ENCODE data around the gene DENND5B. TPM values are rescaled to one million over a fixed set of nuclear protein-coding genes. Genes with fewer than 3 reads are reported as not detected.

The DENND5B gene
- total and polyA plus RNA-seq, 10 of the 15 experiments (the other 5 are each of a cell fraction or from before 2014, with no cell fraction given) = 0.39 to 32.5 (median 20.6) TPM

GRCh38 chr12:31510034-31510433, 80.9 kb downstream of the DENND5B start (continued):
- TF ChIP-seq SMAD5 (IDR thresholded peaks at IDR 0.05; ENCODE audit: low read depth) (no peak), CREM (IDR thresholded peaks at IDR 0.05; ENCODE audit: low read depth) (no peak), MYC (IDR thresholded peaks at IDR 0.05; ENCODE audit: insufficient read depth, insufficient read length, insufficient replicate concordance, low read length, severe bottlenecking) (no peak), MYB (IDR thresholded peaks at IDR 0.05; ENCODE audit: borderline replicate concordance, low read depth, low read length) (no peak), RELA (IDR thresholded peaks at IDR 0.05; ENCODE audit: borderline replicate concordance, partially characterized antibody) (no peak), NR2C1 (IDR thresholded peaks at IDR 0.05) (no peak)

DNA sequence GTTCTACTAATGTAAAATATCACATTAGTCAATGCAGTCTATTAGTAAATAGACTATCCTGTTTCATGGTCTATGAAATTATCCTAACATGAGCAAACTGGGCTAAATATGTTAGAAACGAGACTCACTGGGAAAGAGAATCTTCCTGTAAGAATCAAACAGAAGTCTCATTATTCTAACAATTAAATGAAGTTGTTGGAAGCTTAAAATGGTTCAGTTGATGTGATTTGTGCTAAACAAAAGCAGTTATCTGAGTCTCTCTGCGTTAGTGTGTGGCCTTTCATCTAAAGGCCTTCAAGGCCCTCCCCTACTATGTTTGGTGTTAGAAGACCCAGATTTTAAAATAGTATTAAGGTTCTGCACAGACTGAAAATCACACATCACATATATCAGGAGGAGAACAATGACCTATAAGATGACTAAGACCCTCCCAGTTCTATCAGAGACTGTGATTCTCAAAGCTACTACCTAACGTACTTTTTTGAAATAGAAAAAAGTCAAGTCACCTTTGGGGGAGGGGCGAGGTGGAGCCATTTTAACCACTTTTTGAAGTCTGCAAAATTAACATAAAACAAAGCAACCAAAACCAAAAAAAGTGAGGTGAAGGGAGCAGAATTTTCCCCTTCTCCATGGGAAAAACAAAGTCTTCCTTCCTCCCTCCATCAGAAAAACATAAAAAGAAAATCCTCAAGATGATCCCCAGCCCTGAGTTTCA, 82.3 kb downstream of the DENND5B start:
- Histone ChIP-seq H3K27me3 (replicated peaks in 1 of 2; ENCODE audit: control insufficient read depth in 2 of 2, insufficient read depth in 2 of 2, low read length in 1 of 2) (no peaks in the 10 kb centered on the region), H3K36me3 (ENCODE audit: control insufficient read depth in 2 of 2, insufficient read depth in 2 of 2, low read length in 1 of 2) (no peaks in the 10 kb centered on the region), H3K27ac (ENCODE audit: control insufficient read depth, insufficient read depth) (no peak overlapping the region), H2AFZ (ENCODE audit: control insufficient read depth, low read depth, low read length) (no peak overlapping the region), H4K20me1 (ENCODE audit: control insufficient read depth, insufficient read depth) (peaks cover 3% of the 10 kb centered on the region; the same call in 1 of the 2 replicates), H3K9me3 (replicated peaks; ENCODE audit: control insufficient read depth, insufficient read depth, low read length) (peaks cover 5% of the 10 kb centered on the region; the same call in 2 of the 3 replicates), H3K79me2 (ENCODE audit: control insufficient read depth, insufficient read depth, low read length) (peaks cover 18% of the 10 kb centered on the region), H3K4me2 (ENCODE audit: control insufficient read depth, insufficient read depth) (no peak overlapping the region), H3K9ac (ENCODE audit: control insufficient read depth, insufficient read depth, low read length) (no peak overlapping the region), H3K4me1 (ENCODE audit: control insufficient read depth, insufficient read depth, low read length) (no peaks in the 10 kb centered on the region), H3K4me3 (no peak overlapping the region)
- in situ Hi-C loops (cut with MboI) = no loop called here
- ATAC-seq (no peak), FAIRE-seq (no peak), DNase-seq (ENCODE audit: low read depth, low spot score) (no peak)
- ChIA-PET RAD21 (ENCODE audit: unreplicated experiment) (no interaction called here), CTCF (interaction anchor here (1.0 kb wide), 1 partner anchor 14 kb away, joined by 3 read pairs; no protein-coding TSS in a partner anchor), SMC1A (ENCODE audit: uncharacterized antibody, unreplicated experiment) (interaction anchor here (0.6 kb wide), 1 partner anchor 145 kb away, joined by 3 read pairs; no protein-coding TSS in a partner anchor), POLR2A (no interaction called here)
- BruUV-seq (replicated peaks) = no TSS peak
- 43% methylated on average over 4 of the region's 4 CpGs for WGBS (ENCODE audit: insufficient coverage, insufficient replicate concordance, low lambda C conversion rate, missing lambda C conversion rate)
- intact Hi-C loops (cut with micrococcal nuclease; ENCODE audit: unreplicated experiment) = no loop called here
- TF ChIP-seq RELB (IDR thresholded peaks at IDR 0.05; ENCODE audit: low read depth) (no peak), RBBP5 (conservative IDR thresholded peaks at IDR 0.05) (no peak), RB1 (IDR thresholded peaks at IDR 0.05; ENCODE audit: borderline replicate concordance) (no peak), KDM1A (IDR thresholded peaks at IDR 0.05; ENCODE audit: borderline replicate concordance) (no peak), POLR2A (IDR thresholded peaks at IDR 0.05; ENCODE audit: low read depth, low read length) (no peak), BRCA1 (IDR thresholded peaks at IDR 0.05; ENCODE audit: low read depth, low read length) (no peak), ATF3 (IDR thresholded peaks at IDR 0.05; ENCODE audit: borderline replicate concordance, extremely low read depth, low read depth, low read length) (no peak), ZNF217 (IDR thresholded peaks at IDR 0.05) (no peak), MYB (IDR thresholded peaks at IDR 0.05; ENCODE audit: borderline replicate concordance, low read depth, low read length) (no peak), IRF5 (IDR thresholded peaks at IDR 0.05; ENCODE audit: borderline replicate concordance) (no peak), IRF4 (IDR thresholded peaks at IDR 0.05; ENCODE audit: low read depth, low read length) (no peak), CREM (IDR thresholded peaks at IDR 0.05; ENCODE audit: low read depth) (no peak), TARDBP (IDR thresholded peaks at IDR 0.05; ENCODE audit: borderline replicate concordance) (no peak), SPI1 (IDR thresholded peaks at IDR 0.05; ENCODE audit: borderline replicate concordance, insufficient read depth, low read depth, low read length) (no peak), TAF1 (IDR thresholded peaks at IDR 0.05; ENCODE audit: borderline replicate concordance, low read depth, low read length) (no peak)
- TF ChIP-seq, protein P1, sequence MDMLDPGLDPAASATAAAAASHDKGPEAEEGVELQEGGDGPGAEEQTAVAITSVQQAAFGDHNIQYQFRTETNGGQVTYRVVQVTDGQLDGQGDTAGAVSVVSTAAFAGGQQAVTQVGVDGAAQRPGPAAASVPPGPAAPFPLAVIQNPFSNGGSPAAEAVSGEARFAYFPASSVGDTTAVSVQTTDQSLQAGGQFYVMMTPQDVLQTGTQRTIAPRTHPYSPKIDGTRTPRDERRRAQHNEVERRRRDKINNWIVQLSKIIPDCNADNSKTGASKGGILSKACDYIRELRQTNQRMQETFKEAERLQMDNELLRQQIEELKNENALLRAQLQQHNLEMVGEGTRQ (IDR thresholded peaks at IDR 0.05; ENCODE audit: borderline replicate concordance, low read depth, low read length) = no peak

Data from GM12878 (cell line).